WTC11 (cell line): ENCODE data around the gene DHX9. TPM values are rescaled to one million over a fixed set of nuclear protein-coding genes. Genes with fewer than 3 reads are reported as not detected.

Source experiments
- ATAC-seq: fragments of 200-7000 bp; cut with Tn5 transposase; 2 replicates; pipeline ENCODE4 v1.10.0; 2021; ENCODE audit warnings: mild to moderate bottlenecking, moderate library complexity
- CTCF ChIA-PET: fragments of 300-600 bp; sonication (Branson Sonifier 250); formaldehyde crosslinking; loops from one replicate; lab custom pipeline; 2021; ENCODE audit warnings: antibody characterized with exemption; lab: Charles Lee
- POLR2A ChIA-PET: fragments of 350-600 bp; sonication (Branson Sonifier 250); formaldehyde crosslinking; loops from one replicate; lab custom pipeline; 2021; ENCODE audit warnings: antibody characterized with exemption; lab: Charles Lee
- DNase-seq: peaks from one replicate; pipeline ENCODE4 v3.0.0; 2021; ENCODE audit warnings: low spot score
- H3K27ac Mint-ChIP-seq: 2 replicates; pipeline ENCODE4 v1.8.0; 2021; ENCODE audit warnings: mixed read lengths
- H3K27me3 Mint-ChIP-seq: 2 replicates; pipeline ENCODE4 v1.8.0; 2021; ENCODE audit warnings: low read depth, mild to moderate bottlenecking, moderate library complexity, mixed read lengths
- H3K36me3 Mint-ChIP-seq: 2 replicates; pipeline ENCODE4 v1.8.0; 2021; ENCODE audit warnings: mixed read lengths
- H3K4me1 Mint-ChIP-seq: 2 replicates; pipeline ENCODE4 v1.8.0; 2022; ENCODE audit warnings: mixed read lengths
- H3K4me3 Mint-ChIP-seq: 2 replicates; pipeline ENCODE4 v1.8.0; 2021; ENCODE audit warnings: mild to moderate bottlenecking, moderate library complexity, mixed read lengths
- H3K9me3 Mint-ChIP-seq: 2 replicates; pipeline ENCODE4 v1.8.0; 2021; ENCODE audit warnings: mixed read lengths
- ATF1 ChIP-seq: sonication (generic); formaldehyde crosslinking; IDR thresholded peaks from 2 replicates; pipeline ENCODE4 v1.8.1; 2023; ENCODE audit warnings: mild to moderate bottlenecking, moderate library complexity, missing genetic modification reagents
- ATF3 ChIP-seq: sonication (generic); formaldehyde crosslinking; conservative IDR thresholded peaks from 2 replicates; pipeline ENCODE4 v1.8.1; 2022; ENCODE audit warnings: mild to moderate bottlenecking, missing genetic modification reagents
- CREM ChIP-seq: sonication (generic); formaldehyde crosslinking; IDR thresholded peaks from 2 replicates; pipeline ENCODE4 v1.8.1; 2022; ENCODE audit warnings: mild to moderate bottlenecking, missing genetic modification reagents, moderate library complexity
- E2F5 ChIP-seq: sonication (generic); formaldehyde crosslinking; IDR thresholded peaks from 2 replicates; pipeline ENCODE4 v1.8.1; 2022; ENCODE audit warnings: mild to moderate bottlenecking, moderate library complexity, missing genetic modification reagents
- EMX1 ChIP-seq: fragments of 250-450 bp; sonication (Bioruptor Pico); IDR thresholded peaks from 2 replicates; pipeline ENCODE4 v1.8.0; 2021; ENCODE audit warnings: mild to moderate bottlenecking
- ESRRA ChIP-seq: sonication (generic); formaldehyde crosslinking; IDR thresholded peaks from 2 replicates; pipeline ENCODE4 v1.8.1; 2022; ENCODE audit warnings: mild to moderate bottlenecking, missing genetic modification reagents, borderline replicate concordance
- GABPB1 ChIP-seq: sonication (generic); formaldehyde crosslinking; IDR thresholded peaks from 2 replicates; pipeline ENCODE4 v1.8.1; 2023; ENCODE audit warnings: mild to moderate bottlenecking, missing genetic modification reagents
- GRHL2 ChIP-seq: fragments of 250-450 bp; sonication (Bioruptor Pico); IDR thresholded peaks from 2 replicates; pipeline ENCODE4 v1.8.0; 2022; ENCODE audit warnings: mild to moderate bottlenecking, moderate library complexity; ENCODE audit not compliant: insufficient replicate concordance, severe bottlenecking
- MAX ChIP-seq: sonication (generic); formaldehyde crosslinking; IDR thresholded peaks from 2 replicates; pipeline ENCODE4 v1.8.0; 2022; ENCODE audit warnings: mild to moderate bottlenecking, missing genetic modification reagents
- NR1H2 ChIP-seq: sonication (generic); formaldehyde crosslinking; IDR thresholded peaks from 2 replicates; pipeline ENCODE4 v1.9.0; 2021; ENCODE audit warnings: mild to moderate bottlenecking, moderate library complexity, missing genetic modification reagents
- NR2C2 ChIP-seq: sonication (generic); formaldehyde crosslinking; IDR thresholded peaks from 2 replicates; pipeline ENCODE4 v1.8.0; 2022; ENCODE audit warnings: mild to moderate bottlenecking, missing genetic modification reagents
- NR3C1 ChIP-seq: sonication (generic); formaldehyde crosslinking; conservative IDR thresholded peaks from 2 replicates; pipeline ENCODE4 v1.8.1; 2023; ENCODE audit warnings: low read depth, mild to moderate bottlenecking, missing genetic modification reagents
- OVOL2 ChIP-seq: fragments of 250-450 bp; sonication (Bioruptor Pico); IDR thresholded peaks from 2 replicates; pipeline ENCODE4 v1.9.0; 2021; ENCODE audit warnings: mild to moderate bottlenecking, borderline replicate concordance
- PREB ChIP-seq: sonication (generic); formaldehyde crosslinking; IDR thresholded peaks from 2 replicates; pipeline ENCODE4 v1.8.1; 2022; ENCODE audit warnings: mild to moderate bottlenecking, missing genetic modification reagents, moderate library complexity, borderline replicate concordance
- SMAD3 ChIP-seq: sonication (generic); formaldehyde crosslinking; IDR thresholded peaks from 2 replicates; pipeline ENCODE4 v1.8.0; 2022; ENCODE audit warnings: missing genetic modification reagents, mild to moderate bottlenecking, borderline replicate concordance
- SMAD4 ChIP-seq: sonication (generic); formaldehyde crosslinking; IDR thresholded peaks from 2 replicates; pipeline ENCODE4 v1.8.0; 2022; ENCODE audit warnings: mild to moderate bottlenecking, missing genetic modification reagents
- TEAD1 ChIP-seq: sonication (generic); formaldehyde crosslinking; IDR thresholded peaks from 2 replicates; pipeline ENCODE4 v1.8.0; 2022; ENCODE audit warnings: mild to moderate bottlenecking, missing genetic modification reagents
- USF2 ChIP-seq: sonication (generic); formaldehyde crosslinking; IDR thresholded peaks from 2 replicates; pipeline ENCODE4 v1.8.1; 2023; ENCODE audit warnings: mild to moderate bottlenecking, missing genetic modification reagents, moderate library complexity
- ZBTB43 ChIP-seq: sonication (generic); formaldehyde crosslinking; IDR thresholded peaks from 2 replicates; pipeline ENCODE4 v1.8.1; 2023; ENCODE audit warnings: mild to moderate bottlenecking, missing genetic modification reagents
- ZNF121 ChIP-seq: sonication (generic); formaldehyde crosslinking; IDR thresholded peaks from 2 replicates; pipeline ENCODE4 v1.8.0; 2023; ENCODE audit warnings: missing genetic modification reagents
- ZNF423 ChIP-seq: fragments of 250-450 bp; sonication (Bioruptor Pico); IDR thresholded peaks from 2 replicates; pipeline ENCODE4 v2.1.2; 2022; ENCODE audit warnings: mild to moderate bottlenecking, moderate library complexity
- ZNF532 ChIP-seq: fragments of 250-450 bp; sonication (Bioruptor Pico); IDR thresholded peaks from 2 replicates; pipeline ENCODE4 v1.9.0; 2021; ENCODE audit warnings: mild to moderate bottlenecking, borderline replicate concordance
- ZNF671 ChIP-seq: fragments of 250-450 bp; sonication (Bioruptor Pico); IDR thresholded peaks from 2 replicates; pipeline ENCODE4 v1.8.0; 2021; ENCODE audit warnings: mild to moderate bottlenecking
- total RNA-seq: library from RNA; stranded (reverse); gene quantifications from 3 replicates; pipeline ENCODE4 v1.2.3, GENCODE V29; 2021

The DHX9 gene
- total RNA-seq, 1 experiment from 2014 or later: 280 TPM

GRCh38 chr1:182791281-182792179 is 47.6 kb upstream of the DHX9 start:
- no peak overlapping the region for H3K27ac Mint-ChIP-seq
- TF ChIP-seq ATF1 (no peak), MAX (CRISPR knock-in tag) (no peak), E2F5 (no peak), TEAD1 (CRISPR knock-in tag) (no peak), ESRRA (CRISPR knock-in tag) (no peak), GRHL2 (CRISPR knock-in tag) (no peak), SMAD3 (CRISPR knock-in tag) (no peak), SMAD4 (CRISPR knock-in tag) (no peak), EMX1 (CRISPR knock-in tag) (no peak), ZNF423 (CRISPR knock-in tag) (no peak), ATF3 (CRISPR knock-in tag) (no peak), ZBTB43 (CRISPR knock-in tag) (no peak), GABPB1 (CRISPR knock-in tag) (no peak)
- TF ChIP-seq, all 79 proteins: peak for 0
- peaks cover 65% of the 10 kb centered on the region for H3K27me3 Mint-ChIP-seq
- H3K36me3 Mint-ChIP-seq: no peaks in the 10 kb centered on the region
- ATAC-seq: no peak
- ChIA-PET POLR2A (no interaction called here), CTCF (interaction anchor here (1.3 to 12.0 kb wide), 3 partner anchors 9 to 192 kb away, joined by 3 to 669 read pairs (median 5); partner anchors contain the start of gene RGS16)
- H3K4me3 Mint-ChIP-seq: no peak overlapping the region
- no peak for DNase-seq
- H3K4me1 Mint-ChIP-seq: peaks cover 16% of the 10 kb centered on the region; the same call in 1 of the 2 replicates
- H3K9me3 Mint-ChIP-seq: no peaks in the 10 kb centered on the region

GRCh38 chr1:182794091-182794490 is 45.1 kb upstream of the DHX9 start:
- no peak for DNase-seq
- Mint-ChIP-seq H3K9me3 (no peaks in the 10 kb centered on the region), H3K27ac (no peak overlapping the region), H3K36me3 (no peaks in the 10 kb centered on the region), H3K27me3 (peaks cover 40% of the 10 kb centered on the region), H3K4me3 (no peak overlapping the region), H3K4me1 (peaks cover 12% of the 10 kb centered on the region; the same call in 1 of the 2 replicates)
- ATAC-seq: no peak
- CTCF ChIA-PET: interaction anchor here (1.1 kb wide), 1 partner anchor 12 kb away, joined by 3 read pairs; no protein-coding TSS in a partner anchor
- POLR2A ChIA-PET: no interaction called here
- TF ChIP-seq CREM (CRISPR knock-in tag) (no peak), USF2 (CRISPR knock-in tag) (no peak), PREB (CRISPR knock-in tag) (no peak), GRHL2 (CRISPR knock-in tag) (no peak), NR3C1 (CRISPR knock-in tag) (no peak), NR1H2 (CRISPR knock-in tag) (no peak), OVOL2 (CRISPR knock-in tag) (no peak), ZNF532 (no peak), ZNF121 (no peak), ZNF671 (CRISPR knock-in tag) (no peak), NR2C2 (CRISPR knock-in tag) (no peak)
- TF ChIP-seq, all 79 proteins: peak for 0
